ENCODE measurements around the gene ZNF684. TPM values are rescaled to one million over a fixed set of nuclear protein-coding genes. Genes with fewer than 3 reads are reported as not detected.

Gene ZNF684
- total and polyA plus RNA-seq, 2 experiments from 2014 or later, result 7.6 to 8.9 TPM

- H3K9me3 Mint-ChIP-seq, result peaks cover 5% of the 10 kb centered on the region; the same call in 1 of the 3 replicates
- Histone ChIP-seq H3K4me1 (ENCODE audit: insufficient read depth) (peaks cover 6% of the 10 kb centered on the region; the same call in 1 of the 2 replicates), H3F3A (replicated peaks; ENCODE audit: low read depth) (no peaks in the 10 kb centered on the region), H2AFZ (peak overlapping the region; percentile 57), H3K27me3 (ENCODE audit: insufficient read depth) (no peaks in the 10 kb centered on the region), H3K36me3 (ENCODE audit: insufficient read depth) (0 out of 2 replicates have a peak, but pooled peaks cover 3% of the 10 kb centered on the region), H3K9me2 (ENCODE audit: insufficient read depth) (no peaks in the 10 kb centered on the region), H3K4me3 (peak overlapping the region; percentile 58), H4K20me1 (replicated peaks; ENCODE audit: insufficient read depth) (no peaks in the 10 kb centered on the region), H3K79me2 (replicated peaks; ENCODE audit: insufficient read depth) (no peaks in the 10 kb centered on the region; the same call in 1 of the 2 replicates), H3K4me2 (peak overlapping the region; percentile 86), H3K27ac (ENCODE audit: low read depth) (no peak overlapping the region)
- peak overlapping the region; percentile 95 for H3K27ac Mint-ChIP-seq
- TF ChIP-seq ZNF331 (CRISPR knock-in tag; IDR thresholded peaks at IDR 0.05; ENCODE audit: low read depth) (no peak), CTCF (conservative IDR thresholded peaks at IDR 0.05; ENCODE audit: low read depth in 2 of 2) (no peak), REST (IDR thresholded peaks at IDR 0.05; ENCODE audit: unreplicated experiment) (no peak), ZNF114 (CRISPR knock-in tag; IDR thresholded peaks at IDR 0.05) (no peak), POLR2AphosphoS5 (IDR thresholded peaks at IDR 0.05; ENCODE audit: low read depth) (no peak), EZH2phosphoT487 (IDR thresholded peaks at IDR 0.05; ENCODE audit: unreplicated experiment) (no peak), JUNB (IDR thresholded peaks at IDR 0.05; ENCODE audit: unreplicated experiment) (no peak), CREB1 (CRISPR knock-in tag; IDR thresholded peaks at IDR 0.05; ENCODE audit: low read depth) (no peak), ZNF462 (CRISPR knock-in tag; IDR thresholded peaks at IDR 0.05) (no peak), STAT1 (IDR thresholded peaks at IDR 0.05; ENCODE audit: unreplicated experiment) (no peak), EZH2 (IDR thresholded peaks at IDR 0.05; ENCODE audit: low read depth, unreplicated experiment) (no peak), NANOG (IDR thresholded peaks at IDR 0.05; ENCODE audit: borderline replicate concordance) (no peak)
- TF ChIP-seq, protein P1, sequence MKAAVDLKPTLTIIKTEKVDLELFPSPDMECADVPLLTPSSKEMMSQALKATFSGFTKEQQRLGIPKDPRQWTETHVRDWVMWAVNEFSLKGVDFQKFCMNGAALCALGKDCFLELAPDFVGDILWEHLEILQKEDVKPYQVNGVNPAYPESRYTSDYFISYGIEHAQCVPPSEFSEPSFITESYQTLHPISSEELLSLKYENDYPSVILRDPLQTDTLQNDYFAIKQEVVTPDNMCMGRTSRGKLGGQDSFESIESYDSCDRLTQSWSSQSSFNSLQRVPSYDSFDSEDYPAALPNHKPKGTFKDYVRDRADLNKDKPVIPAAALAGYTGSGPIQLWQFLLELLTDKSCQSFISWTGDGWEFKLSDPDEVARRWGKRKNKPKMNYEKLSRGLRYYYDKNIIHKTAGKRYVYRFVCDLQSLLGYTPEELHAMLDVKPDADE (IDR thresholded peaks at IDR 0.05), result no peak
- peaks cover 13% of the 10 kb centered on the region; the same call in 2 of the 3 replicates for H3K36me3 Mint-ChIP-seq (ENCODE audit: low read depth)
- peak overlapping the region; percentile 99 for H3K4me3 Mint-ChIP-seq
- ATAC-seq (no peak), DNase-seq (ENCODE audit: low spot score) (no peak)
- peaks cover 9% of the 10 kb centered on the region; the same call in 2 of the 3 replicates for H3K4me1 Mint-ChIP-seq
- H3K27me3 Mint-ChIP-seq (ENCODE audit: insufficient read depth, low read depth, poor library complexity), result peaks cover 4% of the 10 kb centered on the region
Observed at GRCh38 chr1:40532062-40532389, 589 bp downstream of the ZNF684 start.
